SU-DHL-6 (cell line): ENCODE results near the gene CLCN6.

Experiments
- CTCF ChIP-seq: fragments of 200-600 bp; sonication (generic); IDR thresholded peaks from one replicate; pipeline ENCODE4 v1.5.1; 2017; ENCODE audit warnings: antibody characterized with exemption, mild to moderate bottlenecking, low read length, moderate library complexity; ENCODE audit not compliant: insufficient read depth, poor library complexity, severe bottlenecking
- EZH2phosphoT487 ChIP-seq: fragments of 200-600 bp; sonication (generic), shearing (Covaris generic); conservative IDR thresholded peaks from 2 replicates; pipeline ENCODE4 v1.6.1; 2018; ENCODE audit warnings: mild to moderate bottlenecking, antibody characterized with exemption, low read length, moderate library complexity, mixed read lengths

- no peak for TF ChIP-seq CTCF
- no peak for TF ChIP-seq EZH2phosphoT487
Observed at GRCh38 chr1:11833900-11834299, 27.9 kb downstream of the CLCN6 start.
